HG02610 (cell line): ENCODE measurements around the gene FAM151A.

Experiments
- ATAC-seq: cut with Tn5 transposase; IDR thresholded peaks from one replicate; pipeline ENCODE4 v1.9.1; 2021; ENCODE audit warnings: mild to moderate bottlenecking, moderate library complexity; ENCODE audit not compliant: unreplicated experiment

FAM151A gene

GRCh38 chr1:54581621-54582035 is 41.7 kb downstream of the FAM151A start:
- ATAC-seq, result no peak

DNA sequence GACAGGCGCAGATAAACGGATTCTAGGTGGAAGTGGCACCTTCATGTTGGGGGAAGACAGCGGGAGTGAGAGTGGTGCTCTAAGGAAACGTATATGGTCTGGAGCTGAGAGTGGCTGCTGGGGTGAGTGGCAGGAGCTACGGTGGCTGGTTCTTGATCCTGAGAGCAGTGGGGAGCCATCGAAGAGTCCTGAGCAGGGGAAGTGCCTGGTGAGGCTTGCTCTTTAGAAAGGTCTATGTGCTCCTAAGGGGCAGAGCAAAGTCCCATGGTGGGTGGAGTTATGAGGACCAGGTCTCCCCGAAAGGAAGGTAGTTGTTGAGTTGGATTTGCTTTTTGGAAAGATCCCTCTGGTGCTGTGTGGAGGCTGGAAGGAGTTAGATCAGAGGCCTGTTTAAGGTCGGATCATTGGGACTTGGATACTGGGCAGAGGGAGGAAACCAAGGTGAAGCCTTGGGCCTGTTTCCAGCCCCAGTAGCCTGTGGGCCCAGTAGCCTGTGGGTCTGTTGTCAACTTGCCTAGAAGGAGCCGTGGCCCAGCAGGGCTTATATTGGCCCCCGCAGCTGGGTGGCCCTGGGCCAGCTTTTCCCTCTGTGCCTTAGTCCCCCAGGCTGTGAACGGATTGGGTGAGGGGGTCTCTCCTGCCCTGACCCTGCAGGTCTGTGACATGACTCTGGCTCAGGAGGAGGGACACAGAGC is 42.3 kb downstream of the FAM151A start:
- no peak for ATAC-seq

- no peak for ATAC-seq
Observed at GRCh38 chr1:54579337-54579781, 44.0 kb downstream of the FAM151A start.

DNA sequence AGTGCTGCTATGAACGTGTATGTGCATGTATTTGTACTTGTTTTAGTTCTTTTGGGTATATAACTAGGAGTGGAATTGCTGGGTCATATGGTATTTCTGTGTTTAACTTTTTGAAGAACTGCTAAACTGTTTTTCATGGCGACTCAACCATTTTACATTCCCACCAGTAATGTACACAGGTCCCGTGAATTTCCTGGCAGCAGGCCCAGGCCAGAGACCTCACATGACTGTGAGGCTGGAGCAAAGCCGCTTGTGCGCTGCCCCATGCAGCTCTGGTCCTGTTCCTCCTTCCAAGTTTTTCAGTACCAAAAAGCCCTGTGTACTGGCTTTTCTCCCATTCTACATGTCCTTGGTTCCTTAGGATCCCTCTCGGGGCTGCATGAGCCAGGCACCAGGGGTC is 45.7 kb downstream of the FAM151A start:
- no peak for ATAC-seq

DNA sequence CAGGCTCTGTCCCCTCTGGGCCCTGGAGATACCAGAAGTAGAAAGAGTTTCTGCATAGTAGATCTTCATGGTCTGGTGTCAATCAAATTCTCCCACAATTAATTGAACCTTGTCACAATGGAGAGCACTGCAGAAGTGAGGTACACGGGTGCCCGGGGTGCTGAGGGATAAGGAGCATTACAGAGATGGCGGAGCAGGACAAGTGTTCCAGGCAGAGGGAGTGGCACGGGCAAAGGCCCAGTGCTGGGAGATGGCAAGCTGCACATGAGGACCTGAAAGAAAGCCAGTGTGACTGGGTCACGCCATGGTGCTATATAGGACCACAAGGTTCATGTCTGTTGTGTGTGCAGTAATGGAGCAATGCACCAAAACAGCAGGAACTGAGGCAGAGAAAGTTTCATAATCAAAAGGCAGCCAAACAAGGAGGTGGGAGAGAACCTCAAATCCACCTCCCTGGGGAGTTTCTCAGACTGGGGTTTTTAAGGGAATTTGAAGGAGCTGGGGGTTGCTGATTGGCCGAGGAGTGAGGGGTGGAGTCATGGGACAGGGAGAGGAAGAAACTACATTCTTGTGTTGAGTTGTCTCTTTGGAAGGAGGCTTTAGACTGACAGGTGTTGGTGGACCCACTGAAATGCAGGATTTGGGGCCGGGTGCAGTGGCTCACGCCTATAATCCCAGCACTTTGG is 47.6 kb downstream of the FAM151A start:
- ATAC-seq, result no peak

DNA sequence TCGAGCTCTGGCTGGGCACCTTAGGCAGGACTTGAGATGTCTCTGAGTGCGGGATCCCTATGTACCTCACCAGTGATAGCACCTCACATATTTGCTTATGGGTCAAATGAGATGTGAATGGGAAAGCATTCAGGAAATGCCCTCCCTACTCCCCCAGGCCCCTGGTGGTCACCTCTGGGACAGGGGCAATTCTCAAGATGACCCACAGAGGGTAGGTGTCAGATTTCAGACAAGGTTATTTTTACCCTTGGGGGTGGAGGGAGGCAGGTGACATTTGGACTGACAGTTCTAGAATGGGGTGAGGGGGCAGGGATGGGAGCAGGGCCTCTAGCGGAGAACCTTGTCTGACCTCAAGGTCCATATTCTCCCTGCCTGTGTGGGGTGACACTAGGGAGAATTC is 48.2 kb downstream of the FAM151A start:
- ATAC-seq, result no peak

DNA sequence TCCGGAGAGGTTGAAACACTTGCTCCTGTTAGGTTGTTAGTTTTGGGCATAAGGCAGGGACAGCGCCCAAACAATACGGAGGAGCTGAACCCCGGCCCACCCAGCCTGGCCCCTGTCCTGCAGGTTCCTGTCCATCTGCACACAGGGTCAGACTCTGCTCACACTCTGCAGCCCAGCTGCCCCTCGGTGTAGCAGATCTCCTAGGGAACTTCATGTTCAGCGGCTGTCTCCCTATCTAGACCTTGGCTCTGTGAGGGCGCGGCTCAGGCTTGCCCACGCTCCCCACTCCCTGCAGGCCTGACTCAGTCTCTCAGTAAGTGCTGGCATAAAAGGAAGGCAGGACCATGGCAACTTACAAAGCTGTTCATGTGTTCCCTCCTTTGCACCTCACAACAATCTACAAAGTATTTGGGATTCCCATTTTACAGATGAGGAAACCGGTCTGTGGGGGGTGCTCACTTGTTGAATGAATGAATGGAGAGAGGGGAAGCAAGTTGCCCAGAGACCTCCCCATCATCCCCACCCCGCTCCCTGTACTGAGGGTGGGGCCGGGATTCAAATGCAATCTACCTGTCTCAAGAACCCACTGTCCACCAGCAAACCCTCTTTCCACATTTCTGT is 49.1 kb downstream of the FAM151A start:
- no peak for ATAC-seq

- no peak for ATAC-seq
Observed at GRCh38 chr1:54572542-54572850, 50.8 kb downstream of the FAM151A start.

GRCh38 chr1:54571803-54572541 is 51.4 kb downstream of the FAM151A start:
- ATAC-seq, result no peak

DNA sequence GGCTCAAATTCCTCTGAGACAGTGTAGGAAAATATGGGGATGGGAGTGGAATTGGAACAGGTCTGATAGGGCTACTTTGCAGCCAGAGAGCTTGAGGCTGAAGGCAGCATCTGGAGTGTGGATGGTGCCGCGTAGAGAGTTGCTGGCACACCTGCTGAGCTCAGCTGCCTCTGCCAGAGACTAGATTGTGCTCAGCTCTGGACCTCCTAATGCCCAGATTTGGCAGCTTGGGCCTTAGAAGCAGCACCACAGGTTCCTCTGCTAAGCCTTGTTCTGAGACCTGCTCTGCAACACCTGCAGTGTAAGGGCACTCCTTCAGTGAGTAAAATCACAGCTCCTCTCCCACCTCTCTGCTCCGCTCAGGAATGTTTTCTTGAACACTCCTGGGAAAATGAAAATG is 52.0 kb downstream of the FAM151A start:
- no peak for ATAC-seq

GRCh38 chr1:54570161-54570560 is 53.2 kb downstream of the FAM151A start:
- ATAC-seq, result no peak

- ATAC-seq, result no peak
Observed at GRCh38 chr1:54569339-54569738, 54.0 kb downstream of the FAM151A start.

- no peak for ATAC-seq
Observed at GRCh38 chr1:54567961-54568360, 55.4 kb downstream of the FAM151A start.

DNA sequence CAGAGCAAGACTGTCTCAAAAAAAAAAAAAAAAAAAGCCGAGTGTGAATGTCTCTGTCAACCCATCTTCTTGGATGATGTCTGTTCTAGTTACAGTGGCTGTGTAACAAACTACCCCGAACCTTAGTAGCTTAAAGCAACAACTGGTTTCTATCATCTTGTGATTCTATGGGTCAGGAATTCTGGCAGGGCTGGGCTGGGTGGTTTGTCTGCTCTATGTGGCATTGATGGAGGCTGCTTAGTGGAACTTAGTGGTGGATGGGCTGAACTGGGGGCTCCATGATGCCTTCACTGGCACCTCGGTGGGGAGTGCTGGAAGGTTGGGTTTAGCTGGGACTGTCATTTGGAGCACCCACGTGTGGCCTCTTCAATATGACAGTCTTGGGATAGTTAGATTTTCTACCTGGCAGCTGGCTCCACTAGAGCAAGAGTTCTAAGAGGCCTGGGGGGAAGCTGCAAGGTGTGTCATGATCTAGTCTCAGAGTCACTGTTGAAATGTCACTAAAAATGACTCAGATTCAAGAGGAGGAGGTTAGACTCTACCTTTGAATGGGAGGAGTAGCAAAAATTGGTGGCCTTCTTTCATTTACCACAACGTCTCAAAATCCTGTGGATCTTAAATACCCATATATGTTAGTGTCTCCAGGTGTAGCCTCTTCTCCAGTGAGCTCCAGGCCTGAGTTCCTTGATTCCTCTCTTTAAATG is 56.7 kb downstream of the FAM151A start:
- ATAC-seq, result no peak

GRCh38 chr1:54565113-54565501 is 58.2 kb downstream of the FAM151A start:
- ATAC-seq, result no peak

DNA sequence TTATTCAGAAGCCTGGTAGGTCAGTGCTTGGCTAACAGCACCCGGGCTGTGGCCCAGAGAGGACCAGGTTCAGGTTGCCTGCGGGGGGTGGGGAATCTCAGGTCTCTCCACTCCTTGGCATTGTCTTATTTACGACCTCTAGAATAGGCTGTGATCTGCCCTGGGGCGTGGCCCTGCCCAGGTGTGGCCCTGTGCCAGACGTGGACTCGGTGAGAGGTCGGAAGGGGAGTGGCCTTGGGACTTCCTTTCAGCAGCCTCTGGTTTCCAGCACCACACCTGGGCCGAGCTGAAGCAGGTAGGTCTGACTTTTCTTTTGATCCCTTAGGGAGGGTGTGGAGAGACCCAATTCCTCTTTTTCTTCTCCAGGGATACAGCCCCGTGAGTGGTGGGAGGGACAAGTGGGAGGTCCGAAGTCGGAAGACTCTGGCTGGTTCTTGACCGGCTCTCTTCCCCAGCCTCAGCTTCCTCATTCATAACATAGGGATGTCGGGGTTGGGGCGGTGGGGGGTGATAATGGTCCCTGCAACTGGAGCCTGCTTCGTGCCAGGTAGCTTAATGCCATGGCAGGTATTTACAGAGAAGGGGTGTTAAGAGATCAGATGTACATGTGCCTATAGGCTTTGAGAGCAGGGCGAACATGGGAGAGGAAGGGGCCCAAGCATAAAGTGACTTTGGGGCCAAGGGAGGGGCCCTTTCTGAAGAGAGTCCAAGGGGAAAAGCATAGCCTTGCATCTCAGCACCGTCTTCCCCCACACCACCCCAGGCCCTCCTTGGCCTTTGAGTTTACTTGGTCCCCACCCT is 58.8 kb downstream of the FAM151A start:
- no peak for ATAC-seq

- no peak for ATAC-seq
Observed at GRCh38 chr1:54559771-54560231, 63.5 kb downstream of the FAM151A start.
